Measurements from ENCODE around the gene CSH2. TPM values are rescaled to one million over a fixed set of nuclear protein-coding genes. Genes with fewer than 3 reads are reported as not detected.

The CSH2 gene
- total RNA-seq, 1 experiment from 2014 or later = not detected

DNA sequence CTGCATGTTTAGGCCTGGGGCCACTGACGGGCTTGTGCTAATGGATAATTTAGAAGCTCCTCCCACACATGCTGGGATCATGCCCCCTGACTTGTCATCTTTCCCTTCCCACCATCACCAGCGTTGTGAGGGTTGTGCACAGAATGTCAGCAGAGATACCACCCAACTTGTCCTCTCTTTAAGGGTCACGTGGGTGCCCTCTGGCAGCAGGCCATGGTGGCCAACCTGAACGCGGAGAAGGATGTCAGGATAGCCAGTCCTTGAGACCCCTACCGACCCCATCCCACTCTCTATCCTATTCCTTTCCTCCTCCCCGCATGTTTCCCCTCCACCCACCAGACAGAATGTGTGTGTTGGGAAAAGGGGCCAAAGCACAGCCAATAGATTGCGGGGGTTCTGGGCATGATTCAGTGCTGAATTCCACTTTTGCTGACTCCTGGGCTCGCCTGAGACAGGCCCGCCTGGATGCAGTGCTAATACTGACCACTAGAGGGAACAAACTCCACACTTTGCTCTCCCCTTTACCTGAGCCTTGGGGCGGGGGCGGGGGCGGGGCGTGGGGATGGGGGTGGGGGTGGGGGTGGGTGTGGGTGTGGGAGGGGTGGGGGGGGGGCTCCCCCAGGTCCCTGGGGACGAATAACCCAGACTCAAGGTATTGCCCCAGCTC is 8.6 kb upstream of the CSH2 start, which contains the start of gene GH2:
TSS of gene GH2 (minus strand) at position 10 of the 667 bp plus-strand sequence. CDS start 143 bp downstream, outside the sequence.
- Histone ChIP-seq H3K9ac (ENCODE audit: extremely low read depth, insufficient read length, low read length) (peak within 1 kb of the TSS; percentile 36), H3K23ac (ENCODE audit: insufficient read length, low read depth, low read length) (no peak within 1 kb of the TSS), H3K4me1 (ENCODE audit: insufficient read depth, low read length) (no peaks in the 10 kb centered on the region; the same call in 1 of the 2 replicates), H3K9me3 (ENCODE audit: control insufficient read depth, low read depth, low read length) (no peaks in the 10 kb centered on the region), H3T11ph (ENCODE audit: low read length) (no peak within 1 kb of the TSS), H4K20me1 (ENCODE audit: control insufficient read depth, insufficient read depth, insufficient read length) (no peaks in the 10 kb centered on the region), H4K5ac (ENCODE audit: insufficient read length, low read depth, low read length) (no peak within 1 kb of the TSS), H3K56ac (ENCODE audit: insufficient read length, low read depth, low read length) (no peak within 1 kb of the TSS), H3K4me2 (ENCODE audit: insufficient read depth, insufficient read length, low read length) (peak within 1 kb of the TSS; percentile 20), H2AFZ (ENCODE audit: low read length) (peak within 1 kb of the TSS; percentile 42), H3K79me1 (ENCODE audit: insufficient read depth, low read depth, low read length, poor library complexity, severe bottlenecking) (no peaks in the 10 kb centered on the region), H2BK12ac (ENCODE audit: insufficient read length, low read depth, low read length) (no peak within 1 kb of the TSS), H3K27ac (ENCODE audit: insufficient read length, low read depth, low read length) (no peak within 1 kb of the TSS), H2BK20ac (ENCODE audit: low read depth, low read length, poor library complexity, severe bottlenecking) (no peak within 1 kb of the TSS), H3K79me2 (ENCODE audit: insufficient read depth, low read length) (no peaks in the 10 kb centered on the region), H4K8ac (replicated peaks; ENCODE audit: insufficient read length, low read depth, low read length) (no peak within 1 kb of the TSS), H3K14ac (ENCODE audit: insufficient read depth, low read length) (no peak within 1 kb of the TSS; the same call in 1 of the 2 replicates), H2AK5ac (ENCODE audit: insufficient read length, low read length) (no peak within 1 kb of the TSS), H2BK5ac (ENCODE audit: insufficient read length, low read length) (no peak within 1 kb of the TSS), H2BK120ac (ENCODE audit: low read depth, low read length, poor library complexity, severe bottlenecking) (no peak within 1 kb of the TSS), H4K91ac (ENCODE audit: insufficient read length, low read depth, low read length) (no peak within 1 kb of the TSS), H2BK15ac (ENCODE audit: low read depth, low read length) (no peak within 1 kb of the TSS; the same call in 1 of the 2 replicates), H3K23me2 (ENCODE audit: insufficient read length, low read depth, low read length, poor library complexity, severe bottlenecking) (no peaks in the 10 kb centered on the region), H3K18ac (ENCODE audit: insufficient read length, low read depth, low read length) (no peak within 1 kb of the TSS), H3K27me3 (ENCODE audit: insufficient read depth, low read length) (no peaks in the 10 kb centered on the region), H3K4ac (ENCODE audit: low read depth, low read length) (no peak within 1 kb of the TSS)
- no peak within 1 kb of the TSS; a peak in 1 of 5 replicates for H3K4me3 Mint-ChIP-seq
- DNase-seq = peak; percentile 88
- peaks cover 13 to 16% of the 10 kb centered on the region in 2 experiments for H3K4me1 Mint-ChIP-seq
- TF ChIP-seq, protein P1, sequence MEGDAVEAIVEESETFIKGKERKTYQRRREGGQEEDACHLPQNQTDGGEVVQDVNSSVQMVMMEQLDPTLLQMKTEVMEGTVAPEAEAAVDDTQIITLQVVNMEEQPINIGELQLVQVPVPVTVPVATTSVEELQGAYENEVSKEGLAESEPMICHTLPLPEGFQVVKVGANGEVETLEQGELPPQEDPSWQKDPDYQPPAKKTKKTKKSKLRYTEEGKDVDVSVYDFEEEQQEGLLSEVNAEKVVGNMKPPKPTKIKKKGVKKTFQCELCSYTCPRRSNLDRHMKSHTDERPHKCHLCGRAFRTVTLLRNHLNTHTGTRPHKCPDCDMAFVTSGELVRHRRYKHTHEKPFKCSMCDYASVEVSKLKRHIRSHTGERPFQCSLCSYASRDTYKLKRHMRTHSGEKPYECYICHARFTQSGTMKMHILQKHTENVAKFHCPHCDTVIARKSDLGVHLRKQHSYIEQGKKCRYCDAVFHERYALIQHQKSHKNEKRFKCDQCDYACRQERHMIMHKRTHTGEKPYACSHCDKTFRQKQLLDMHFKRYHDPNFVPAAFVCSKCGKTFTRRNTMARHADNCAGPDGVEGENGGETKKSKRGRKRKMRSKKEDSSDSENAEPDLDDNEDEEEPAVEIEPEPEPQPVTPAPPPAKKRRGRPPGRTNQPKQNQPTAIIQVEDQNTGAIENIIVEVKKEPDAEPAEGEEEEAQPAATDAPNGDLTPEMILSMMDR (conservative IDR thresholded peaks at IDR 0.05) = peak; percentile 65
- peak within 1 kb of the TSS; percentile 73 to 89 (median 76); a peak in 3 of 7 replicates for H3K27ac Mint-ChIP-seq
- no peaks in the 10 kb centered on the region; a peak in 1 of 5 replicates for H3K9me3 Mint-ChIP-seq
- no peaks in the 10 kb centered on the region; a peak in 1 of 7 replicates for H3K36me3 Mint-ChIP-seq (ENCODE audit: insufficient read depth in 1 of 3, low read depth in 3 of 3)
- WGBS (ENCODE audit: extremely low coverage, insufficient read length, low lambda C conversion rate) = no CpG with 5 or more reads among the region's 15 CpGs
- H3K27me3 Mint-ChIP-seq (ENCODE audit: low read depth) = peaks cover 10% of the 10 kb centered on the region

Measured in H9 (cell line).